ENCODE measurements around the gene CA4.
"Not testable (repeated sequence)": the region's sequence is repeated elsewhere in the genome, so short reads cannot be mapped to it uniquely, and the experiment has no call there.

DNA sequence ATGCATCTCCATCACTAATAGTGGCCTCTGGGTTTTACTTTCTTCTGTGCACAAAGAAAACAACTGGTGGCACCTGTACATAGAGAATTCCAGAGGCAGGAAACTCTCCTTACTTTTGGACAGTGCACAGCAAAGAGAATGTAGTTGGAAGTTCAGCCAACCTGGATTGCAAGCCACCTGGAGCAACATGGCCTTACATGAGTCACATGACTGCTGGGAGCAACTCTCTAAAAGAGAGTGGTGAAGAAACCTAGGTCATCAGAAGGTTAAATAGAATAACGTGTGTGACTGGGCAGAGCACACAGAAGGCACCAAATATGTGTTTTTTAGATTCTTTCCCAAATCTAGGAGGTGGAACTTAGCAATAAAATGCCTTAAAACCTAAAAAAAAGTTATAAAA lies 41.5 kb upstream of the CA4 start:
- TF ChIP-seq POLR2A, CTCF (IDR thresholded peaks at IDR 0.05): not testable (repeated sequence)
